ENCODE measurements around the gene SLC1A7. TPM values are rescaled to one million over a fixed set of nuclear protein-coding genes. Genes with fewer than 3 reads are reported as not detected.

Gene SLC1A7
- total and polyA plus RNA-seq, 2 of the 13 experiments (the other 11 are each of a cell fraction or from before 2014, with no cell fraction given), result 0.04 to 2.0 TPM

DNA sequence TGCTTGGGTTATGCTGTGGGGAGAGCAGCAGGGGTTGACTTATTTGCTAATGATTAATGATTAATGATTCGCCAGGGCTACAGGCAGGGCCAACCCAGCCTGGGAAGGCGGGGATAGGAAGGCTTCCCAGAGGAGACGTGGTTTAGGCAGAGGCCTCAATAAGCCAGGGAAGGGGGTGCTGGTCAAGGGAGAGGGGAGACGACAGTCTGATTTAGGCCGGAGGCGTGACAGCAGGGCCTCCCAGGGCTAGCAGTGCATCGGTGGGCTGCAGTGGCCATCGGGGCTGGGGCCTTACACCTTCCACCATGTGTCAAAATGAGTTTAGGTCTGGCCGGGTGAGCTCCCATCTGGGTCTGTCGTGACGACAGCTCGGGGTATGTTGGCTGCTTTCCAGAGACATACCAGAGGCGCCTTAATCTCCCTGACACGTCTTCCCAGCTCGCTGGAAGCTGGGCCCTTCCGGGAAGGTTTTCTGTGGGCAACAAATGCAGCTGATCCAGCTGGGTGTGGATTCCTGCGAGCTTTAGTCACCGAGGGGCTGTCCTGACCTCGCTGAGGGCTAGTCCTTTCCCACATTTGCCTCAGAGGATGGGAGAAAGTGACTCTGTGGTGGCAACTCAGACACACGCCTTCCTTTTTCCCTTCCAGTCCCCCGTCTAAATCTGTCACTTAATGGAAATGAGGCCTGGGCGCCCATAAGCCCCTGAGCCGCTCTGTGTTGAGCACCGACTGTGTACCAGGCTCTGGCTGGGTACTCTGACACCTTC lies 3.7 kb upstream of the SLC1A7 start (continued):
- TF ChIP-seq, protein P1, sequence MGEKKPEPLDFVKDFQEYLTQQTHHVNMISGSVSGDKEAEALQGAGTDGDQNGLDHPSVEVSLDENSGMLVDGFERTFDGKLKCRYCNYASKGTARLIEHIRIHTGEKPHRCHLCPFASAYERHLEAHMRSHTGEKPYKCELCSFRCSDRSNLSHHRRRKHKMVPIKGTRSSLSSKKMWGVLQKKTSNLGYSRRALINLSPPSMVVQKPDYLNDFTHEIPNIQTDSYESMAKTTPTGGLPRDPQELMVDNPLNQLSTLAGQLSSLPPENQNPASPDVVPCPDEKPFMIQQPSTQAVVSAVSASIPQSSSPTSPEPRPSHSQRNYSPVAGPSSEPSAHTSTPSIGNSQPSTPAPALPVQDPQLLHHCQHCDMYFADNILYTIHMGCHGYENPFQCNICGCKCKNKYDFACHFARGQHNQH (CRISPR knock-in tag; IDR thresholded peaks at IDR 0.05), result peak; percentile 40; the same call in 1 of the 2 replicates
- TF ChIP-seq SOX5 (CRISPR knock-in tag; IDR thresholded peaks at IDR 0.05; ENCODE audit: borderline replicate concordance) (peak; percentile 42; the same call in 1 of the 2 replicates), NONO (IDR thresholded peaks at IDR 0.05) (no peak), NONO (CRISPR knock-in tag; conservative IDR thresholded peaks at IDR 0.05) (peak; percentile 85), ZNF720 (CRISPR knock-in tag; IDR thresholded peaks at IDR 0.05) (0 out of 2 replicates have a peak, but pooled peaks have one; percentile 27), MAZ (IDR thresholded peaks at IDR 0.05; ENCODE audit: borderline replicate concordance, low read depth, low read length) (no peak), MAZ (CRISPR knock-in tag; IDR thresholded peaks at IDR 0.05; ENCODE audit: low read depth) (0 out of 2 replicates have a peak, but pooled peaks have one; percentile 56), SAP130 (CRISPR knock-in tag; IDR thresholded peaks at IDR 0.05; ENCODE audit: low read depth) (peak; percentile 79), KAT8 (CRISPR knock-in tag; IDR thresholded peaks at IDR 0.05) (peak; percentile 52), MIER2 (CRISPR knock-in tag; IDR thresholded peaks at IDR 0.05) (0 out of 2 replicates have a peak, but pooled peaks have one; percentile 15), FOXO1 (CRISPR knock-in tag; IDR thresholded peaks at IDR 0.05) (peak; percentile 35), ZFY (CRISPR knock-in tag; IDR thresholded peaks at IDR 0.05) (peak; percentile 87), MEIS1 (CRISPR knock-in tag; IDR thresholded peaks at IDR 0.05; ENCODE audit: borderline replicate concordance) (peak; percentile 92), STAG1 (CRISPR knock-in tag; IDR thresholded peaks at IDR 0.05) (peak; percentile 21; the same call in 1 of the 2 replicates), YEATS2 (CRISPR knock-in tag; IDR thresholded peaks at IDR 0.05; ENCODE audit: borderline replicate concordance) (peak; percentile 78; the same call in 1 of the 2 replicates), RFXANK (CRISPR knock-in tag; IDR thresholded peaks at IDR 0.05) (no peak)
- TF ChIP-seq, protein P2, sequence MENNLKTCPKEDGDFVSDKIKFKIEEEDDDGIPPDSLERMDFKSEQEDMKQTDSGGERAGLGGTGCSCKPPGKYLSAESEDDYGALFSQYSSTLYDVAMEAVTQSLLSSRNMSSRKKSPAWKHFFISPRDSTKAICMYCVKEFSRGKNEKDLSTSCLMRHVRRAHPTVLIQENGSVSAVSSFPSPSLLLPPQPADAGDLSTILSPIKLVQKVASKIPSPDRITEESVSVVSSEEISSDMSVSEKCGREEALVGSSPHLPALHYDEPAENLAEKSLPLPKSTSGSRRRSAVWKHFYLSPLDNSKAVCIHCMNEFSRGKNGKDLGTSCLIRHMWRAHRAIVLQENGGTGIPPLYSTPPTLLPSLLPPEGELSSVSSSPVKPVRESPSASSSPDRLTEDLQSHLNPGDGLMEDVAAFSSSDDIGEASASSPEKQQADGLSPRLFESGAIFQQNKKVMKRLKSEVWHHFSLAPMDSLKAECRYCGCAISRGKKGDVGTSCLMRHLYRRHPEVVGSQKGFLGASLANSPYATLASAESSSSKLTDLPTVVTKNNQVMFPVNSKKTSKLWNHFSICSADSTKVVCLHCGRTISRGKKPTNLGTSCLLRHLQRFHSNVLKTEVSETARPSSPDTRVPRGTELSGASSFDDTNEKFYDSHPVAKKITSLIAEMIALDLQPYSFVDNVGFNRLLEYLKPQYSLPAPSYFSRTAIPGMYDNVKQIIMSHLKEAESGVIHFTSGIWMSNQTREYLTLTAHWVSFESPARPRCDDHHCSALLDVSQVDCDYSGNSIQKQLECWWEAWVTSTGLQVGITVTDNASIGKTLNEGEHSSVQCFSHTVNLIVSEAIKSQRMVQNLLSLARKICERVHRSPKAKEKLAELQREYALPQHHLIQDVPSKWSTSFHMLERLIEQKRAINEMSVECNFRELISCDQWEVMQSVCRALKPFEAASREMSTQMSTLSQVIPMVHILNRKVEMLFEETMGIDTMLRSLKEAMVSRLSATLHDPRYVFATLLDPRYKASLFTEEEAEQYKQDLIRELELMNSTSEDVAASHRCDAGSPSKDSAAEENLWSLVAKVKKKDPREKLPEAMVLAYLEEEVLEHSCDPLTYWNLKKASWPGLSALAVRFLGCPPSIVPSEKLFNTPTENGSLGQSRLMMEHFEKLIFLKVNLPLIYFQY (CRISPR knock-in tag; IDR thresholded peaks at IDR 0.05; ENCODE audit: borderline replicate concordance), result peak; percentile 71; the same call in 1 of the 2 replicates
- TF ChIP-seq, protein P3, sequence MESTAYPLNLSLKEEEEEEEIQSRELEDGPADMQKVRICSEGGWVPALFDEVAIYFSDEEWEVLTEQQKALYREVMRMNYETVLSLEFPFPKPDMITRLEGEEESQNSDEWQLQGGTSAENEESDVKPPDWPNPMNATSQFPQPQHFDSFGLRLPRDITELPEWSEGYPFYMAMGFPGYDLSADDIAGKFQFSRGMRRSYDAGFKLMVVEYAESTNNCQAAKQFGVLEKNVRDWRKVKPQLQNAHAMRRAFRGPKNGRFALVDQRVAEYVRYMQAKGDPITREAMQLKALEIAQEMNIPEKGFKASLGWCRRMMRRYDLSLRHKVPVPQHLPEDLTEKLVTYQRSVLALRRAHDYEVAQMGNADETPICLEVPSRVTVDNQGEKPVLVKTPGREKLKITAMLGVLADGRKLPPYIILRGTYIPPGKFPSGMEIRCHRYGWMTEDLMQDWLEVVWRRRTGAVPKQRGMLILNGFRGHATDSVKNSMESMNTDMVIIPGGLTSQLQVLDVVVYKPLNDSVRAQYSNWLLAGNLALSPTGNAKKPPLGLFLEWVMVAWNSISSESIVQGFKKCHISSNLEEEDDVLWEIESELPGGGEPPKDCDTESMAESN (CRISPR knock-in tag; conservative IDR thresholded peaks at IDR 0.05), result peak; percentile 32; the same call in 1 of the 2 replicates
- TF ChIP-seq, protein P4, sequence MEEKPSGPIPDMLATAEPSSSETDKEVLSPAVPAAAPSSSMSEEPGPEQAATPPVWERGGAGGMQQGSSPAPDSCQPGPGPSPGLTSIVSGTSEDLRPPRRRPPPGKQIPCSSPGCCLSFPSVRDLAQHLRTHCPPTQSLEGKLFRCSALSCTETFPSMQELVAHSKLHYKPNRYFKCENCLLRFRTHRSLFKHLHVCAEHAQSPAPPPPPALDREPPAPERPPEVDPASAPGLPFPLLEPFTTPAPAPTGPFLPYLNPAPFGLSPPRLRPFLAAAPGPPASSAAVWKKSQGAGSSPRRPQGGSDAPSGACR (CRISPR knock-in tag; IDR thresholded peaks at IDR 0.05), result peak; percentile 48; the same call in 1 of the 2 replicates
- TF ChIP-seq, protein P5, sequence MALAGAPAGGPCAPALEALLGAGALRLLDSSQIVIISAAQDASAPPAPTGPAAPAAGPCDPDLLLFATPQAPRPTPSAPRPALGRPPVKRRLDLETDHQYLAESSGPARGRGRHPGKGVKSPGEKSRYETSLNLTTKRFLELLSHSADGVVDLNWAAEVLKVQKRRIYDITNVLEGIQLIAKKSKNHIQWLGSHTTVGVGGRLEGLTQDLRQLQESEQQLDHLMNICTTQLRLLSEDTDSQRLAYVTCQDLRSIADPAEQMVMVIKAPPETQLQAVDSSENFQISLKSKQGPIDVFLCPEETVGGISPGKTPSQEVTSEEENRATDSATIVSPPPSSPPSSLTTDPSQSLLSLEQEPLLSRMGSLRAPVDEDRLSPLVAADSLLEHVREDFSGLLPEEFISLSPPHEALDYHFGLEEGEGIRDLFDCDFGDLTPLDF (CRISPR knock-in tag; IDR thresholded peaks at IDR 0.05), result no peak

Measured in HepG2 (cell line).